NCI-H1694 (cell line): ENCODE measurements around the gene NRXN3.
A peak's percentile ranks its signal among the peaks of the same experiment; 100 is the strongest.

Experiments used
- DNase-seq: peaks from one replicate; lab custom pipeline; 2025; lab: John Stamatoyannopoulos, UW

Gene NRXN3

GRCh38 chr14:79476552-79476951, 1306.4 kb downstream of the NRXN3 start:
- no peak for DNase-seq

GRCh38 chr14:79480212-79480611, 1310.0 kb downstream of the NRXN3 start:
- DNase-seq, result no peak

GRCh38 chr14:79482825-79483224, 1312.7 kb downstream of the NRXN3 start:
- no peak for DNase-seq

DNA sequence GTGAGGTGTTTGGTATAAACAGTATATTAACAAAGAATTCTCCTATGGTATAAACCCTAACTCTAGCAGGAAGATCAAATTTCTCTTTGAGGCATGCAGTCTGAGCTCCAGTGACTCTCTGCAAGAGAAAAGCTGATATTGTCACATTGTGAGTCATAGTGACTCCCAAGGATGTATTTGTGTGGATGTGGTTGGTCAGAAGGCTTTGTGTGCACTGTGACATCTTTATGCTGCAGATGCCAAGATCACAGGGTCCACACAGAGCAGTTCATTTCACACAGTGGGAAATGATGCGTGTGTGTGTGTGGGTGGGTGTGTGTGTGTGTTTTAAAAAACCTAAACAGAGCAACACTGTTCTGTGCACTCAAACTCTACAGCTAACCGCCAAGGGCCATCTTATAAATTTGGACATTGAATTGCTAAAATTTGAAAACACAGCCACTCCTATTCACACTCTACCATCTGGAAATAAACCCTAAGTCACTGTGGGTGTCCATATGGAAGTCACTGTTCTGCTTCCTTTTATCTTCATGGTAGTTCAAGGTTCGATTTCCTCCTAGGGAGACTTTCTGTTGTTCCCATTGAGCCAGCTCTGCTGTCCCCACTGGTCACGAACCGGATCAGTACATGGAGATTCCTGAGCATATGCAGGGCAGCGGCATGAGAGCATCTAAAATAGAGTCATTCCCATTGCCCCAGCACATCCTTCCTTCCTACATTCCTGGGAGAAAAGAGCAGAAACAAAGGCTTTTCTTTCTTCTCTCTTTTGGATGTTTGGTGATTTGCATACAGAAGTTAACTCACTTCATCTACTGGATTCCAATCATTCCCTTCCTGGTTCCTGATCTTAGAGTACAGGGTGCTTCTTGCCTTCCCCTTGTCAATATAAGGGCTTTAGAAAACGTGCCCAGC, 1313.6 kb downstream of the NRXN3 start:
- DNase-seq, result no peak

DNA sequence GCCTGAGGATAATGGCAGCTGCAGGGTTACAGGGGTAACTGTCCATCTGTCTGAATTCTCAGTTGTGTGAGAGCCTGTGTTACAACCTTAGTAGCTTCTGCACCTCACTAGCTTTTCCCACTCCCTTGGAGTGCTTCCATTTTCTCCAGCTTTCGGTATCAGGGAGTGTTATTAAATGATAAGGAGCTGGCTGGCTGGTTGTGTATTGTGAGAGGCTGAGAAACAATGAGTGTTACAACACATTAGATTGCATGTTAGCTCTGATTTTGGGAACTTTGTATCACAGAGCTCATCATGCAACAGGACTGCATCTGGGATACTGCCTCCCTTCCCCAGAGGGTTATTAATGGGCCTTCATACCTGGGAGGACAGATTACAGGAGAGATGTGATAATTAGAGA, 1317.5 kb downstream of the NRXN3 start:
- DNase-seq, result no peak

GRCh38 chr14:79491161-79491560, 1321.0 kb downstream of the NRXN3 start:
- DNase-seq, result no peak

- DNase-seq, result peak; percentile 13
Observed at GRCh38 chr14:79493081-79493645, 1323.0 kb downstream of the NRXN3 start.

DNA sequence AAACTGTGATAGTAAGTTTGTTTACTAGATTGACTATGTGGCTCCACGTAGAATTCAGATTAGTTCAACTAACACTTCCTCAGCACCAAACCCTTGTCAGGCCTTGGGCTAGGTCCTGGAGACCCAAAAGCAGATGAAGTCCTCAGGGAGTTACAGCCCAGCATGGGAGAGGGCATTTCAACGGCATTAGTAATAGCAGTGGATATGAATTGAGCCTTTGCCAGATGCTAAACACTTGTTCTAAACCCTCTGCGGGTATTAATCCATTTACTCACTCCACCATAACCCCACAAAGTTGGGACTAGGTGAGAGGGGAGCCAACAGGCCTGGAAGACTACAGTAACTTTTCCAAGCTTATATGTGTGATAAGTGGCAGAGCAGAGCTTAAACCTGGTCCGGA, 1326.5 kb downstream of the NRXN3 start:
- no peak for DNase-seq

DNA sequence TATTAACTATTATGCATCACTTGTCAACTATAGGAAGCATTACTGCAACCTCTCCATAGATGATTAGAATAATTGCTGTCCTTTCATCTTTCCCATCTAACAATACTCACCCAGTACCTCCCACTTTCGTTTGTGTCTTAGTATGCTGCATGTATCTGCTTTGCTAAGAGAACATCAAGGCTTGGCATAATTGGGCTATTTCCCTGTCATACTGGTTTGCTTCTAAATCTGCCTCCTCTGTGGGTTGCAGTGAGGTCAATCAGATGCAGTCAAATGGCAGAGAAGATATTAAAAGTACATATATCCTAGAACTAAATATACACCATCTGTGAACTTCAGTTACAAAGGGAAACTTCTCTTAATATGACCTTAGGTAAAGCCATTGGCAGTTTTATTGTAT, 1330.3 kb downstream of the NRXN3 start:
- DNase-seq, result no peak

DNA sequence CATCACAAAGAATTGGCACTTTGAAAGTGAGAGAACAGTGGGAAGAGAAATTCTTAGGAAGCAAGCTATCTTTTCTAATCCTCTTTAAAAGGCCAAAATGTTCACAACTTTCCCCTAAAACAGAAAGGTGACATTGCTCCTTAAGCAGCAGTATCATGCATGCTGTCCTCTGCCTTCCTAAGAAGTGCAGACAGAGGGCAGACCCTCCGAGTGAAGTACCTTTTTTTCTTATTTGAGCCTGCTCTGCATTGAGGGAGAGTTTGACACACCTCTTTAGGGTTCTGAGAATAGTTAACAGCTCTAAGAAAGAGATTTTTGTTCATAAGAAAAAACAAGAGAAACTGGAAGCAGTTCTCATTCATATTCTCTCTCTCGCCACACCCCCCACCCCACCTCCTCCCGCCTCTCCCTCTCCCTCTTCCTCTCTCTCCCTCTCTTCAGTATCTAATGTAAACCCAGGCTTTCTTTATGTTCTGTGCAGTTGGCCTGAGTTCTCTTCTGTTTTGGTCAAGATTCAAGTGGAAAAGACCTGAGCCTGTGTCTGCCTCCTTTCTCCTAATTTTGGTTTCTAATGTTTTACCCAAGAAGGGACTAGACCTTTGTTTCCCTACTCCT, 1332.1 kb downstream of the NRXN3 start:
- no peak for DNase-seq

- DNase-seq, result no peak
Observed at GRCh38 chr14:79502751-79503148, 1332.6 kb downstream of the NRXN3 start.

GRCh38 chr14:79510659-79511058, 1340.5 kb downstream of the NRXN3 start:
- no peak for DNase-seq

GRCh38 chr14:79511146-79511545, 1341.0 kb downstream of the NRXN3 start:
- no peak for DNase-seq

GRCh38 chr14:79513446-79513845, 1343.3 kb downstream of the NRXN3 start:
- no peak for DNase-seq

DNA sequence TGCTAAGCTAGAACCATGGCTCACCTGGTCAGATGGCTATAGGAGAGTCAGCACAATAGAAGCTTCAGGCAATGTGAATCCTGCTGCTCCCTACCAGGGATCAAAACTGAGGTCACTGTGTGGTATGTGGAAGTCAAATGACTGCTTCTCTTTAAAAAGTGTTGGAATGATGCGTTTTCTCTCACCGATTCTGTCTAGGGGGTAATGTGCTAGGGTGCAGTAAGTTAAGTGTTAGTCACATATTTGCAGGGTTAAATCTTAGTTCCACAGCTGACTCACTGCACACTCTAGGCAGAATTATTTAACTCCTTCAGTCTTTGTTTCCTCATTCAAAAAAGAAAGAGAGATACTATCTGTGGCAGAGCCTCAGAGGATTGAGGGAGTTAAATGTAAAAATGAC, 1344.5 kb downstream of the NRXN3 start:
- no peak for DNase-seq

GRCh38 chr14:79515158-79515557, 1345.0 kb downstream of the NRXN3 start:
- no peak for DNase-seq

GRCh38 chr14:79516009-79516408, 1345.8 kb downstream of the NRXN3 start:
- DNase-seq, result peak; percentile 50

DNA sequence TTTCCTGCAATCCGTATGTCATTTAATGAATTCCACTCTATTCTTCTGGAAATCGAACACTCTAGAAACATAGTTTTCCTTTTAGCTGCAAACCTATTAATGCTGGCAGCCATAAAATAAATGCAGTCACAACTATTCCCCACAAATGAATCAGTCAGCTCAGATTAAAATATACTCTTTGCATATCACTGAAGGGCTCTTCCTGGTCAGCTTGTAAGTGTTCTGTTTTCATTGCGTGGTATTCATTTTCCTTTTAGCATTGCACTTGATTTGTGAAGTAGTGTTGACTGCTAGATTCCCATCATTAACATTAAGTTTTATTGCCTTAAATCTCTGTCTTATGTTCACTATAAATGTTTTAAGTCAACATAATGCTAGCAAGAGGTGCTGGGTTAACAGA, 1355.2 kb downstream of the NRXN3 start:
- DNase-seq, result no peak

- DNase-seq, result no peak
Observed at GRCh38 chr14:79528828-79529416, 1358.7 kb downstream of the NRXN3 start.

GRCh38 chr14:79530555-79530954, 1360.4 kb downstream of the NRXN3 start:
- DNase-seq, result no peak

- DNase-seq, result no peak
Observed at GRCh38 chr14:79534703-79535353, 1364.7 kb downstream of the NRXN3 start.

DNA sequence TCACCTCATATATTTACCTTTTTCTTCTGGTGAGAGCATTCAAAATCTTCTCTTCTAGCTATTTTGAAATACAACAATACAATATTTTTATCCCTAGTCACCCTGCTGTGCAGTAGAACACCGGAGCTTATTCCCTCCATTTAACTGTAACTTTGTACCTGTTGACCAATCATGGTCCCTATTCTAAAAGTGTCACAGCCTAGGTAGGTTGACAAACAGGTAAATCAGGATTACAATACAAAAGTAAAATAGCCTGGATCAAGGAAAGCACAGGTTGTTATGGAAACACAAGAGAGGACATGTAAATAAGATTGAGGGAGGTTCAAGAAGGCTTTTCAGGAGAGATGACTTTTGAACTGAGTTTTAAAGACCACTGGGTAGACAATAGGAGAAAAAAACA, 1370.2 kb downstream of the NRXN3 start:
- DNase-seq, result no peak
